ENCODE data around the gene IFNA4.
"Not testable (repeated sequence)": the region's sequence is repeated elsewhere in the genome, so short reads cannot be mapped to it uniquely, and the experiment has no call there.

DNA sequence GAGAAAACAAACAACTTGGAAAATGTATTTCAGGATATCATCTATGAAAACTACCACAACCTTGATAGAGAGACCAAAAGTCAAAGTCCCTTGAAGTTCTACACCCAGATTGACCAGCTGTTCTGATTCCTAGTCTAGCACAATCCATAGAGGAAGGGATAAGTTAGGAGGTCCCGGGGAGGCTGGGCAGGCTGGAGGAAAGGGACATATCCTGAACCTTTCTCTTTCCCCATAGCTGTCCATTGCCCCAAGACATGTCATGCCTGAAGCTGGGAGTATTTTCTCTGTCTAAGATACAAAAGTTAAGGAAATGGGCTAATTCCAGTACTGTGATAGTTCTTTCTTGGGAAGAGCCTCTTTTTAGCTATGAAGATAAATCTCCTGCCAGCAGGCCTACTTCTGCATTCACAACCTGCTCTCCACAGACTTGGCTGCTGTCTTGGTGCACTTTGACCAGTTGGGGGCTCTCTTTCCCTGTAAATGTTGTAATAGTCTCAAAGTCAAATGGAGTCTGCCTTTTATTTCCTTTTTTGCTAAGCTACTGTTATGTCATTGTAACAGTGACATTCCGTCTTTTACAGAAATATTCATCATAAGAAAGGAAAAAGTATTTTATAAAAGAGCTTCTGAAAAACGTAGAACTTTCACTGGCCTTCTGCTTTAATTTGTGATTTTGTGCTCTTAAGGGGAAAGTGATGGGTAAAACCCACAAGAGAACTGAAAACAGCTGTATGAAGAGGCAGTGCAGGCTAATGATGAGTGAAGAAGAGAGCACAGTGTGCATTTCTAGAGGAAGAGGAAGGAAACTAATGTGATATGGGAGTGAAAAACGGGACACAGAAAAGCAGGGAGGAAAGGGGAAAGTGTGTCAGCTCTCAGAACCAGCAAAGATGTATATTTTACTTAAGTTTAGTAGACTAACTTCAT, 4.3 kb downstream of the IFNA4 start:
- not testable (repeated sequence) for TF ChIP-seq POLR2A (IDR thresholded peaks at IDR 0.05; ENCODE audit: low read length); GATA1 (IDR thresholded peaks at IDR 0.05; ENCODE audit: low read depth, low read length)

Measured in erythroblast (primary cell).